ENCODE measurements around the gene P2RY11. TPM values are rescaled to one million over a fixed set of nuclear protein-coding genes. Genes with fewer than 3 reads are reported as not detected.

P2RY11 gene
- total RNA-seq, 1 donor from 2014 or later: 15.7 TPM

- Mint-ChIP-seq H3K4me3 (ENCODE audit: unreplicated experiment) (no peak overlapping the region), H3K27ac (ENCODE audit: unreplicated experiment) (no peak overlapping the region), H3K9me3 (ENCODE audit: unreplicated experiment) (no peaks in the 10 kb centered on the region), H3K4me1 (ENCODE audit: unreplicated experiment) (no peaks in the 10 kb centered on the region), H3K27me3 (ENCODE audit: unreplicated experiment) (no peaks in the 10 kb centered on the region), H3K36me3 (ENCODE audit: unreplicated experiment) (peaks cover 37% of the 10 kb centered on the region)
- DNase-seq (ENCODE audit: extremely low spot score, unreplicated experiment): no peak
- TF ChIP-seq CTCF (IDR thresholded peaks at IDR 0.05): no peak
These were observed 32.9 kb downstream of the P2RY11 start for GRCh38 chr19:10144361-10144760.

GRCh38 chr19:10145031-10145430 lies 33.5 kb downstream of the P2RY11 start:
- Mint-ChIP-seq H3K4me3 (ENCODE audit: unreplicated experiment) (no peak overlapping the region), H3K9me3 (ENCODE audit: unreplicated experiment) (no peaks in the 10 kb centered on the region), H3K27me3 (ENCODE audit: unreplicated experiment) (no peaks in the 10 kb centered on the region), H3K36me3 (ENCODE audit: unreplicated experiment) (peaks cover 37% of the 10 kb centered on the region), H3K27ac (ENCODE audit: unreplicated experiment) (no peak overlapping the region), H3K4me1 (ENCODE audit: unreplicated experiment) (no peaks in the 10 kb centered on the region)
- DNase-seq (ENCODE audit: extremely low spot score, unreplicated experiment): no peak
- no peak for TF ChIP-seq CTCF (IDR thresholded peaks at IDR 0.05)

GRCh38 chr19:10146142-10146541 lies 34.6 kb downstream of the P2RY11 start:
- Mint-ChIP-seq H3K9me3 (ENCODE audit: unreplicated experiment) (no peaks in the 10 kb centered on the region), H3K27me3 (ENCODE audit: unreplicated experiment) (no peaks in the 10 kb centered on the region), H3K36me3 (ENCODE audit: unreplicated experiment) (peaks cover 38% of the 10 kb centered on the region), H3K27ac (ENCODE audit: unreplicated experiment) (no peak overlapping the region), H3K4me1 (ENCODE audit: unreplicated experiment) (no peaks in the 10 kb centered on the region), H3K4me3 (ENCODE audit: unreplicated experiment) (no peak overlapping the region)
- no peak for TF ChIP-seq CTCF (IDR thresholded peaks at IDR 0.05)
- no peak for DNase-seq (ENCODE audit: extremely low spot score, unreplicated experiment)

GRCh38 chr19:10149427-10149826 lies 37.9 kb downstream of the P2RY11 start:
- DNase-seq (ENCODE audit: extremely low spot score, unreplicated experiment): no peak
- TF ChIP-seq CTCF (IDR thresholded peaks at IDR 0.05): no peak

GRCh38 chr19:10151521-10151920 lies 40.0 kb downstream of the P2RY11 start:
- H3K27ac Mint-ChIP-seq (ENCODE audit: unreplicated experiment): no peak overlapping the region
- H3K4me1 Mint-ChIP-seq (ENCODE audit: unreplicated experiment): no peaks in the 10 kb centered on the region
- no peak for DNase-seq (ENCODE audit: extremely low spot score, unreplicated experiment)
- H3K27me3 Mint-ChIP-seq (ENCODE audit: unreplicated experiment): no peaks in the 10 kb centered on the region
- H3K9me3 Mint-ChIP-seq (ENCODE audit: unreplicated experiment): no peaks in the 10 kb centered on the region
- TF ChIP-seq CTCF (IDR thresholded peaks at IDR 0.05): no peak
- H3K36me3 Mint-ChIP-seq (ENCODE audit: unreplicated experiment): peaks cover 33% of the 10 kb centered on the region
- H3K4me3 Mint-ChIP-seq (ENCODE audit: unreplicated experiment): no peak overlapping the region

More at GRCh38 chr19:10149427-10149826, 37.9 kb downstream of the P2RY11 start:
- Mint-ChIP-seq H3K4me1 (ENCODE audit: unreplicated experiment) (no peaks in the 10 kb centered on the region), H3K9me3 (ENCODE audit: unreplicated experiment) (no peaks in the 10 kb centered on the region), H3K36me3 (ENCODE audit: unreplicated experiment) (peaks cover 38% of the 10 kb centered on the region), H3K27ac (ENCODE audit: unreplicated experiment) (no peak overlapping the region), H3K27me3 (ENCODE audit: unreplicated experiment) (no peaks in the 10 kb centered on the region), H3K4me3 (ENCODE audit: unreplicated experiment) (no peak overlapping the region)

Measured in osteocyte (in vitro differentiated cells).